Epithelial cell of esophagus (primary cell): ENCODE measurements around the gene MARCKS.

Source experiments
- DNase-seq: peaks from one replicate; pipeline ENCODE4 v3.0.0; 2010; ENCODE audit warnings: low read depth
- H3K4me3 ChIP-seq: 2 replicates; pipeline ENCODE4 v1.5.1; 2011; ENCODE audit warnings: mild to moderate bottlenecking, low read length, control low read depth
- TF ChIP-seq, protein P1 (sequence below): IDR thresholded peaks from 2 replicates; pipeline ENCODE4 v1.5.1; 2011; ENCODE audit warnings: low read depth, mild to moderate bottlenecking, low read length, control low read depth, inconsistent platforms; ENCODE audit not compliant: insufficient read depth; ENCODE audit errors: missing control alignments

Gene MARCKS

DNA sequence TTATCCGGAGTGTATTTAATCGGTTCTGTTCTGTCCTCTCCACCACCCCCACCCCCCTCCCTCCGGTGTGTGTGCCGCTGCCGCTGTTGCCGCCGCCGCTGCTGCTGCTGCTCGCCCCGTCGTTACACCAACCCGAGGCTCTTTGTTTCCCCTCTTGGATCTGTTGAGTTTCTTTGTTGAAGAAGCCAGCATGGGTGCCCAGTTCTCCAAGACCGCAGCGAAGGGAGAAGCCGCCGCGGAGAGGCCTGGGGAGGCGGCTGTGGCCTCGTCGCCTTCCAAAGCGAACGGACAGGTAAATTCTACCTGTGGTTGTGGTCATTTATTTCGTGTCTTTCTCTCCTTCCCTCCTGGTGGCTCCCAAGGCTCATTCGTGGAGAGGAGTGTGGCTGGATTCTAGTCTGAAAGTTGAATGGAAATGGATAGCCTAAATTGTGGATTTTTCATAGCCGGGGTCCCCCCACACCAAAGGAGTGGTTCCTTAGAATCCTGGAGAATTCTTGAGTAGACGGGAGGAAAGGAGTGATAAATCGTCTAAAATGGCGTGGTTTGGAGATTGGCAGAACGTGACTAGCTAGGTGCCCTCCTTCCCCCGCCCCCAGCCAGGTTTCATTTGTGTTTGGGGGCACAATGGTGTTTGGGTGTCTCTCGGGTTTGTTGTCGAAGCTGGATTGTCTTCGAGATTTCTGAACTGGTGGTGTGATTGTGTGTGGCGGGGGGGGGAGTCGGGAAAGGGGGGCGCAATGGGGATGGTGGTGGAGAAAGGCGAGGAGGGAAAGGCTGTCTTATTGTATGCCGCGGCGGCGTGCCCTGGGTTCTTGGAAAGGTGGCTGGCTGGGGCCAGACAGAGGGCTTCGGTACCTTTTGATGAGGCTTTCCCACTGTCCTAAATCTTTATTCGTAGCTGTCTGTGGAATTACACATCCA, 673 bp downstream of the MARCKS start:
- peak; percentile 52 for DNase-seq
- TF ChIP-seq, protein P1, sequence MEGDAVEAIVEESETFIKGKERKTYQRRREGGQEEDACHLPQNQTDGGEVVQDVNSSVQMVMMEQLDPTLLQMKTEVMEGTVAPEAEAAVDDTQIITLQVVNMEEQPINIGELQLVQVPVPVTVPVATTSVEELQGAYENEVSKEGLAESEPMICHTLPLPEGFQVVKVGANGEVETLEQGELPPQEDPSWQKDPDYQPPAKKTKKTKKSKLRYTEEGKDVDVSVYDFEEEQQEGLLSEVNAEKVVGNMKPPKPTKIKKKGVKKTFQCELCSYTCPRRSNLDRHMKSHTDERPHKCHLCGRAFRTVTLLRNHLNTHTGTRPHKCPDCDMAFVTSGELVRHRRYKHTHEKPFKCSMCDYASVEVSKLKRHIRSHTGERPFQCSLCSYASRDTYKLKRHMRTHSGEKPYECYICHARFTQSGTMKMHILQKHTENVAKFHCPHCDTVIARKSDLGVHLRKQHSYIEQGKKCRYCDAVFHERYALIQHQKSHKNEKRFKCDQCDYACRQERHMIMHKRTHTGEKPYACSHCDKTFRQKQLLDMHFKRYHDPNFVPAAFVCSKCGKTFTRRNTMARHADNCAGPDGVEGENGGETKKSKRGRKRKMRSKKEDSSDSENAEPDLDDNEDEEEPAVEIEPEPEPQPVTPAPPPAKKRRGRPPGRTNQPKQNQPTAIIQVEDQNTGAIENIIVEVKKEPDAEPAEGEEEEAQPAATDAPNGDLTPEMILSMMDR: no peak
- peak overlapping the region; percentile 94 for H3K4me3 ChIP-seq

DNA sequence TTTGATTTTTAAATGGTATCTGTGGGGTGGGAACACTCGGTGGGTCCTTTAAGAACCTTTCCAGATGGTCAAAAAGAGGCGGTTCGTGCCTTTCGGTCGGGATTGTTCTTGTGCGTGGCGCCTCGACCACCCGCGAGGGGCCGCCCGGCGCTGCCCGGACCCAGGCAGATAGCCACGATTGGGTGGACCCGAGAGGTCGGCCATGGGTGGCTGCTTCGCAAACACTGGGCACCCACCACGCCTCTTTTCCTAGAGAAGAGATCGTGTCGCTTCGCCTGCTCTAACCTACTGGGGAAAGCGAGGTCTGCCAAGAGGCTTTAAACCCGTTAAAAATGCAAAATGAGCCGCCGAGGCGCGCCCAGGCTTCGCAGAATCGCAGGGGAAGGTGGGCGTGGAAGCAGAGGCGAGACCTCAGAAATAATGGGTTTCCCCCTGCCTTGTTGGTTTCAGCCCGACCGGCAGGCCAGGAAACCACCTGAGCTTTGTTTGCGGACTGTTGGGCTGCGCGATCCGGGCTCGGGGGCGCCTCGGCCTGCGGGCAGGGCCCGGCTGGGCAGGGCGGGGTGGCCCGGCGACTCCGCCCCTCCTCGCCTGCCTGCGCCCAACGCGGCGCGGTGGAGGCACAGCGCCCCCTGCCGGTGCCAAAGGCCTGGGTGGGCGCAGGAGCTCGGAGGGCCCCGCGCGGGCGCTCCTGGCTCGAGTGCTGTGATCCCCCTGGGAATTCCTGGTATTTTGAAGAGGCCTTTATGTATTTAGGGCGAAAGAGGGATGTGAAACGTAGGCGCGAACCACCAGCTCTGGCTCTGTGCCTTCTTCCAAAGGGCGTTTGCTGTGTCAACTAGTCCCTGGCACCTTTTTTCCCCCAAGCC, 1.6 kb downstream of the MARCKS start:
- TF ChIP-seq, protein P1: peak; percentile 54
- DNase-seq: peak; percentile 93
- peak overlapping the region; percentile 94 for H3K4me3 ChIP-seq

DNA sequence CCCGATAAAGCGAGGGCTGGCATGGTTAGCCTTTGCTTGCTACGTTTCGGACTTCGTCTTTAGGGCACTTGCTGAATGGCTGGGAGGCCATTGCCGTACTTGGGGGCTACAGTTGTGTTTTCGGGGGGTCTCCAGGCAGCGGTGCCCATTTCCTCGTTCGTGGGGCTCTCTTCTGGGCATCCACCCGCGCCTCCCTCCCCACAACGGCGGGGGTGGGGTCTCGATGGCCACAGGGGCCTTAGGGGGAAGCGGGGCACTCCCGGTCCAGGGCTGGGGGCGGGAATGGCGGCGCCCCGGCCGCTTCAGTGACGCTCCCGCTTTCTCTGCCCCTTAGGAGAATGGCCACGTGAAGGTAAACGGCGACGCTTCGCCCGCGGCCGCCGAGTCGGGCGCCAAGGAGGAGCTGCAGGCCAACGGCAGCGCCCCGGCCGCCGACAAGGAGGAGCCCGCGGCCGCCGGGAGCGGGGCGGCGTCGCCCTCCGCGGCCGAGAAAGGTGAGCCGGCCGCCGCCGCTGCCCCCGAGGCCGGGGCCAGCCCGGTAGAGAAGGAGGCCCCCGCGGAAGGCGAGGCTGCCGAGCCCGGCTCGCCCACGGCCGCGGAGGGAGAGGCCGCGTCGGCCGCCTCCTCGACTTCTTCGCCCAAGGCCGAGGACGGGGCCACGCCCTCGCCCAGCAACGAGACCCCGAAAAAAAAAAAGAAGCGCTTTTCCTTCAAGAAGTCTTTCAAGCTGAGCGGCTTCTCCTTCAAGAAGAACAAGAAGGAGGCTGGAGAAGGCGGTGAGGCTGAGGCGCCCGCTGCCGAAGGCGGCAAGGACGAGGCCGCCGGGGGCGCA, 2.4 kb downstream of the MARCKS start:
- TF ChIP-seq, protein P1: no peak
- peak overlapping the region; percentile 94 for H3K4me3 ChIP-seq
- peak; percentile 53 for DNase-seq

DNA sequence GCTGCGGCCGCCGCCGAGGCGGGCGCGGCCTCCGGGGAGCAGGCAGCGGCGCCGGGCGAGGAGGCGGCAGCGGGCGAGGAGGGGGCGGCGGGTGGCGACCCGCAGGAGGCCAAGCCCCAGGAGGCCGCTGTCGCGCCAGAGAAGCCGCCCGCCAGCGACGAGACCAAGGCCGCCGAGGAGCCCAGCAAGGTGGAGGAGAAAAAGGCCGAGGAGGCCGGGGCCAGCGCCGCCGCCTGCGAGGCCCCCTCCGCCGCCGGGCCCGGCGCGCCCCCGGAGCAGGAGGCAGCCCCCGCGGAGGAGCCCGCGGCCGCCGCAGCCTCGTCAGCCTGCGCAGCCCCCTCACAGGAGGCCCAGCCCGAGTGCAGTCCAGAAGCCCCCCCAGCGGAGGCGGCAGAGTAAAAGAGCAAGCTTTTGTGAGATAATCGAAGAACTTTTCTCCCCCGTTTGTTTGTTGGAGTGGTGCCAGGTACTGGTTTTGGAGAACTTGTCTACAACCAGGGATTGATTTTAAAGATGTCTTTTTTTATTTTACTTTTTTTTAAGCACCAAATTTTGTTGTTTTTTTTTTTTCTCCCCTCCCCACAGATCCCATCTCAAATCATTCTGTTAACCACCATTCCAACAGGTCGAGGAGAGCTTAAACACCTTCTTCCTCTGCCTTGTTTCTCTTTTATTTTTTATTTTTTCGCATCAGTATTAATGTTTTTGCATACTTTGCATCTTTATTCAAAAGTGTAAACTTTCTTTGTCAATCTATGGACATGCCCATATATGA, 3.2 kb downstream of the MARCKS start:
- H3K4me3 ChIP-seq: peak overlapping the region; percentile 46
- DNase-seq: peak; percentile 39
- TF ChIP-seq, protein P1: no peak

DNA sequence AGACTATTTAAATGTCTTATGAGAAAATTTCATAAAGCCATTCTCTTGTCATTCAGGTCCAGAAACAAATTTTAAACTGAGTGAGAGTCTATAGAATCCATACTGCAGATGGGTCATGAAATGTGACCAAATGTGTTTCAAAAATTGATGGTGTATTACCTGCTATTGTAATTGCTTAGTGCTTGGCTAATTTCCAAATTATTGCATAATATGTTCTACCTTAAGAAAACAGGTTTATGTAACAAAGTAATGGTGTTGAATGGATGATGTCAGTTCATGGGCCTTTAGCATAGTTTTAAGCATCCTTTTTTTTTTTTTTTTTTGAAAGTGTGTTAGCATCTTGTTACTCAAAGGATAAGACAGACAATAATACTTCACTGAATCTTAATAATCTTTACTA, 5.0 kb downstream of the MARCKS start:
- H3K4me3 ChIP-seq: no peak overlapping the region
- peak; percentile 75 for DNase-seq
- TF ChIP-seq, protein P1: no peak

DNA sequence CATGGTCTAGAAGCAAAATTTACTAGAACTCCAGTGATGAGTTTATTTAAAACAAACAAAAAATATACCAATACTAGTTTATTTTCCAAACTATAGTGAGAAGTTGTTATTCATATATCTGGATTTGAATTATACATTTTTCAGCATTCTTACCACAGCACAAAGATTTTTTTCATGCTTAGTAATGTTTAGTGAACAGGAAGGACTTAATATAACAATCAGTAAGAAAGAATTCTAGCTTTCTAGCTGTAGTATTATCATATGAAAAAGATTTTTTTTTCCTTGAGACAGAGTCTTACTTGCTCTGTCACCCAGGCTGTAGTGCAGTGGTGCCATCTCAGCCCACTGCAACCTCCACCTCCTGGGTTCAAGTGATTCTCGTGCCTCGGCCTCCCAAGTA, 13.8 kb downstream of the MARCKS start:
- TF ChIP-seq, protein P1: no peak
- DNase-seq: no peak
- no peak overlapping the region for H3K4me3 ChIP-seq
